ENCODE results near the gene LSM14A.
"Not testable (repeated sequence)": the region's sequence is repeated elsewhere in the genome, so short reads cannot be mapped to it uniquely, and the experiment has no call there.

Gene LSM14A

GRCh38 chr19:34175173-34175572 lies 2.9 kb downstream of the LSM14A start:
- not testable (repeated sequence) for H3K9me3 ChIP-seq (ENCODE audit: control insufficient read depth, insufficient read depth, low read length); H3K4me1 ChIP-seq (ENCODE audit: insufficient read depth, low read length); H3K9ac ChIP-seq (ENCODE audit: low read depth, low read length); H3K36me3 ChIP-seq (ENCODE audit: insufficient read depth, low read length)

DNA sequence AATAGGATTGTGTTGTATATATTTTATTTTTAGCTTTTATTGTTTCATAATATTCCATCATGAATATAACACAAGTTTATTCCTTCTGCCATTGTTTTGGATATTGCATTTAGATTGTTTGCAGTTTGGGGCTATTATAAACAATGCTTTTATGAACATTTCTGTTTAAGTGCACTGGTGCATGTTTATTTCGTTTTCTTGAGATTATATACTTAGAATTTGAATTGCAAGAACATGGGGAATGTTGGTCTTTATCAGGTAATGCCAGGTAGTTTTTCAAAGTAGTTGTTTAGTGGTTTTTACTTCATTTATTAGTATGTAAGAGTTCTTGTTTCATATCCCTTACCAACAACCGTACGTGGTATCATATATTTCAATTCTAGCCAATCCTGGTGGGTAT lies 4.3 kb downstream of the LSM14A start:
- 0 out of 2 replicates have a peak, but pooled peaks cover 3% of the 10 kb centered on the region for H3K36me3 ChIP-seq (ENCODE audit: insufficient read depth, low read length)
- peaks cover 8% of the 10 kb centered on the region for H3K4me1 ChIP-seq (ENCODE audit: insufficient read depth, low read length)

DNA sequence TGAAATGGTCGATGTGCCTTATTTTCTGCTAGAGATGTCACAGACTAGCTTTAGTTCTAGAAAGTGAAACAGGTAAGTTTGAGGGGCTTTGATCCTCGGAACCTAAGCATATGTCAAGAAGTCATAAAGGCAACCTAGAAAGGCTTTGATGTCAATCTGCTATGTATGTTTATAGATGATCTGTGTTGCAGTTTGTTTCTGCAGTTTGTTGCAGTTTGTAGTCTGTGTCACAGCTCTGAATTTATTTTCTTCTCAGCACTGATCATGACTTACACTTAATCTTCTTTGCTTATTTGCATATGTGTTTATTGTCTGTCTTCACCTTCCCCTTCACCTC lies 5.9 kb downstream of the LSM14A start:
- Histone ChIP-seq H3K9me3 (ENCODE audit: control insufficient read depth, insufficient read depth, low read length) (no peaks in the 10 kb centered on the region), H3K9ac (ENCODE audit: low read depth, low read length) (no peak overlapping the region), H3K36me3 (ENCODE audit: insufficient read depth, low read length) (0 out of 2 replicates have a peak, but pooled peaks cover 3% of the 10 kb centered on the region), H3K4me1 (ENCODE audit: insufficient read depth, low read length) (peaks cover 8% of the 10 kb centered on the region)

More for the DNA sequence above, 4.3 kb downstream of the LSM14A start:
- H3K9ac ChIP-seq (ENCODE audit: low read depth, low read length) = no peak overlapping the region
- H3K9me3 ChIP-seq (ENCODE audit: control insufficient read depth, insufficient read depth, low read length) = no peaks in the 10 kb centered on the region

DNA sequence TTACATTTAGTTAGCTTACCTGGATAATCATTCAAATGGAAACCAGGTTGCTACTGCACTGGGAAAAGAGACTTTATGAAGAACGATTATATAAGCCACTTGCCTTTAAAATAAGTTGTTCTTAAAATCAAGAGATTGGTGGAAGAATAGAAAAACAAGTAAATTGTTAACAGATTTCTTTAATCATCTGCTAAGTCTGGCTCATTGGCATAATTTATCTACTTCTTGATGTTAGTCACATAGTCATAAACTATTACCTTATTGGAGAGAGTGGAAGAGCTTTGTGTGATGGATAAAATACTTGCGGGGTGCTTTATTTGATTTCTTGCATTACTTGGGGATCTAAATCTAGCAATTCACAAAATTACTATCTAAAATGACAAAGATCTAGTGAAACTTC lies 6.8 kb downstream of the LSM14A start:
- Histone ChIP-seq H3K9me3 (ENCODE audit: control insufficient read depth, insufficient read depth, low read length) (no peaks in the 10 kb centered on the region), H3K4me1 (ENCODE audit: insufficient read depth, low read length) (peaks cover 8% of the 10 kb centered on the region), H3K9ac (ENCODE audit: low read depth, low read length) (no peak overlapping the region), H3K36me3 (ENCODE audit: insufficient read depth, low read length) (0 out of 2 replicates have a peak, but pooled peaks cover 3% of the 10 kb centered on the region)

DNA sequence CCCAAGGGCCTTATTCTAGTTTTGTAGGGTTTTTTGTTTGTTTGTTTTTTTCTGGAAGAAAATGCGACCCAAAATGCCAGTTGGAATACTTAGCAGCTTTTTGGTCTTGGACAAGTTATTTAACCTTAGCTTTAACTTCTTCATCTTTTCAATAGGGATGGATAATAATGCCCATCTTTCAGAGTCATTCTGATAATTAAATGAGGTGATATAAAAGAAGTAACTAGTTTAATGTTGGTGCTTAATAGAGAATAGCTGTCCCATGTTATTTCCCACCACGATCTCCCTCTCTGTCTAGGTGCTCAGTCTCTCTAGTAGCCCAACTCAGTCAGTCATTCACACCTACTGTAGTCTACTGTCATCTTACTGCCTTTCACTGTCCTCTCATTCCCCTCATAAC lies 8.0 kb downstream of the LSM14A start:
- Histone ChIP-seq H3K4me1 (ENCODE audit: insufficient read depth, low read length) (peaks cover 8% of the 10 kb centered on the region), H3K36me3 (ENCODE audit: insufficient read depth, low read length) (no peaks in the 10 kb centered on the region), H3K9me3 (ENCODE audit: control insufficient read depth, insufficient read depth, low read length) (no peaks in the 10 kb centered on the region), H3K9ac (ENCODE audit: low read depth, low read length) (no peak overlapping the region)

DNA sequence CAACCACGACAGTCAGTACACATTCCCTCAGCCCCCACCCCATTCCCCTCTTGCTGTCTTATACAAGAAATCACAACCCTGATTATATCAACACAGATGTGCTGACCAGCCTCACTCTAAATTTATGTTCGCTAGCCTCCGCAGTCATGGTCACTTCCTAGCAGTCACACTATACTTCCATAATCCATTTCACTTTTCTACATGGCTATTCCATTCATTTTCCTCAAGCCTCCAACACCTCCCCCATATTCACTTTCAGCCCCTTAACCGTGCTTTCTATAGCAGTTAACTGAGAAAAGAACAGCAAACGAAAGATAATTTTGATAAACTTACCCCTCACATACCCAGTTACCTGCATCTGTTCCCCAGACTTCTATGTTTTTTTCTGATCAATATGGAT lies 8.4 kb downstream of the LSM14A start:
- H3K9ac ChIP-seq (ENCODE audit: low read depth, low read length) = no peak overlapping the region

GRCh38 chr19:34181111-34181864 lies 9.0 kb downstream of the LSM14A start:
- peaks cover 8% of the 10 kb centered on the region for H3K4me1 ChIP-seq (ENCODE audit: insufficient read depth, low read length)
- H3K9ac ChIP-seq (ENCODE audit: low read depth, low read length) = no peak overlapping the region
- no peaks in the 10 kb centered on the region for H3K9me3 ChIP-seq (ENCODE audit: control insufficient read depth, insufficient read depth, low read length)
- H3K36me3 ChIP-seq (ENCODE audit: insufficient read depth, low read length) = no peaks in the 10 kb centered on the region

More for the DNA sequence above, 8.4 kb downstream of the LSM14A start:
- Histone ChIP-seq H3K36me3 (ENCODE audit: insufficient read depth, low read length) (no peaks in the 10 kb centered on the region), H3K9me3 (ENCODE audit: control insufficient read depth, insufficient read depth, low read length) (no peaks in the 10 kb centered on the region), H3K4me1 (ENCODE audit: insufficient read depth, low read length) (peaks cover 8% of the 10 kb centered on the region)

DNA sequence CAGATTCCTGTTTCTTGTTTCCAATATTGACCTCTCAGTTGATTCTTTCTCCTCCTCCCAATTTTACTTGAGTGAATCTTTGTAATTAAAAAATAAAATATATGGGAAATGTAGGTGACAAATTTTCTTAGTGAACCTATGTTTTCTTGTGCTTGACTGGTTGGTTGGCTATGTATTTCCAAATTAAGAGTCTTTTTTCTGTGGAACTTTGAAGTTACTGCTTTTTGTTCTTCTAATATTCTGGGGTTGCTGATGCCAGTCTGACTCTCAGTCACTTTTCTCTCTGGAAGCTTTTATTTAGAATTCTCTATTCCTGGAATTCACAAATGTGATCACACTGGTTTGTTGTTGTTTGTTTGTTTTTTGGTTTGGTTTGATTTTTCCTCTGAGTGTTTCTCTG lies 9.8 kb downstream of the LSM14A start:
- H3K9ac ChIP-seq (ENCODE audit: low read depth, low read length) = no peak overlapping the region
- H3K9me3 ChIP-seq (ENCODE audit: control insufficient read depth, insufficient read depth, low read length) = no peaks in the 10 kb centered on the region
- H3K36me3 ChIP-seq (ENCODE audit: insufficient read depth, low read length) = no peaks in the 10 kb centered on the region
- H3K4me1 ChIP-seq (ENCODE audit: insufficient read depth, low read length) = peaks cover 8% of the 10 kb centered on the region; the same call in 1 of the 2 replicates

GRCh38 chr19:34184880-34185491 lies 12.7 kb downstream of the LSM14A start:
- H3K36me3 ChIP-seq (ENCODE audit: insufficient read depth, low read length) = no peaks in the 10 kb centered on the region
- H3K4me1 ChIP-seq (ENCODE audit: insufficient read depth, low read length) = peaks cover 8% of the 10 kb centered on the region; the same call in 1 of the 2 replicates
- H3K9me3 ChIP-seq (ENCODE audit: control insufficient read depth, insufficient read depth, low read length) = no peaks in the 10 kb centered on the region
- no peak overlapping the region for H3K9ac ChIP-seq (ENCODE audit: low read depth, low read length)

GRCh38 chr19:34186205-34186604 lies 13.9 kb downstream of the LSM14A start:
- Histone ChIP-seq H3K9me3 (ENCODE audit: control insufficient read depth, insufficient read depth, low read length) (no peaks in the 10 kb centered on the region), H3K36me3 (ENCODE audit: insufficient read depth, low read length) (no peaks in the 10 kb centered on the region), H3K4me1 (ENCODE audit: insufficient read depth, low read length) (peaks cover 6% of the 10 kb centered on the region; the same call in 1 of the 2 replicates), H3K9ac (ENCODE audit: low read depth, low read length) (no peak overlapping the region)

- Histone ChIP-seq H3K4me1 (ENCODE audit: insufficient read depth, low read length) (peaks cover 3% of the 10 kb centered on the region; the same call in 1 of the 2 replicates), H3K9me3 (ENCODE audit: control insufficient read depth, insufficient read depth, low read length) (no peaks in the 10 kb centered on the region), H3K9ac (ENCODE audit: low read depth, low read length) (no peak overlapping the region), H3K36me3 (ENCODE audit: insufficient read depth, low read length) (no peaks in the 10 kb centered on the region)
These were observed 14.7 kb downstream of the LSM14A start for GRCh38 chr19:34187011-34187410.

GRCh38 chr19:34188408-34188807 lies 16.1 kb downstream of the LSM14A start:
- Histone ChIP-seq H3K36me3 (ENCODE audit: insufficient read depth, low read length) (no peaks in the 10 kb centered on the region), H3K9ac (ENCODE audit: low read depth, low read length) (no peak overlapping the region), H3K9me3 (ENCODE audit: control insufficient read depth, insufficient read depth, low read length) (no peaks in the 10 kb centered on the region), H3K4me1 (ENCODE audit: insufficient read depth, low read length) (peaks cover 3% of the 10 kb centered on the region; the same call in 1 of the 2 replicates)

GRCh38 chr19:34189199-34189916 lies 17.1 kb downstream of the LSM14A start:
- Histone ChIP-seq H3K9ac (ENCODE audit: low read depth, low read length) (no peak overlapping the region), H3K36me3 (ENCODE audit: insufficient read depth, low read length) (peaks cover 3% of the 10 kb centered on the region; the same call in 1 of the 2 replicates), H3K4me1 (ENCODE audit: insufficient read depth, low read length) (peaks cover 3% of the 10 kb centered on the region; the same call in 1 of the 2 replicates), H3K9me3 (ENCODE audit: control insufficient read depth, insufficient read depth, low read length) (no peaks in the 10 kb centered on the region)

DNA sequence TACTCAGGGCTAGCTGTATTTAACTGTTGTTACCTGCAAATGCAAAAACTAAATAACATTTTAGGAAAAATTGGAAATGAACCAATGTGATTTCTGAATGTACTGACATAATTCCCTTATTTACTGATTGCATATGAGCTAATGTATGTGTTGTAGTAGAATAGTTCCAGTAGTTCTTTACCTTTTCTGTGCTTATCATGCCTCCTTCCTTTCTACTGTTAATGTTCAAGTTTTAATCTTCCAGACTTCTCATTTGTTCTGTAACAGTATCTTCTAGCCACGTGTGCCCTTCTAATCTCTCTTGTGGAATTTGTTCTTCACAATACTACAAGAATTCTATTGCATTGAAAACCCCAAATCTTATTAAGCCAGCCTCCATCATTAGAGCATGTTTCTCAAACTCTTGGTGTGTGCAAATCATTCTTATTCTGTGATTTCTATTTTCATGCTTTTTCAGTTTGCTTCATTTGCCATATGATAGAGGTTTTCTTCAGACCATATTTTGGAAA lies 17.7 kb downstream of the LSM14A start:
- Histone ChIP-seq H3K9me3 (ENCODE audit: control insufficient read depth, insufficient read depth, low read length) (no peaks in the 10 kb centered on the region), H3K4me1 (ENCODE audit: insufficient read depth, low read length) (peaks cover 3% of the 10 kb centered on the region; the same call in 1 of the 2 replicates), H3K9ac (ENCODE audit: low read depth, low read length) (no peak overlapping the region), H3K36me3 (ENCODE audit: insufficient read depth, low read length) (peaks cover 9% of the 10 kb centered on the region; the same call in 1 of the 2 replicates)

Measured in ES-I3 (cell line).